ENCODE measurements around the gene ARID1B. TPM values are rescaled to one million over a fixed set of nuclear protein-coding genes. Genes with fewer than 3 reads are reported as not detected.
A peak's percentile ranks its signal among the peaks of the same experiment; 100 is the strongest.

ARID1B gene
- total RNA-seq, 6 experiments from 2014 or later, result 23.2 to 35.3 (median 30.7) TPM

- intact Hi-C loops (cut with DNase I), result loop anchor here in 1 of 2 donors (10.0 kb wide), 1 partner anchor 152 kb away; no protein-coding TSS in a partner anchor
- H3K27me3 ChIP-seq, result no peaks in the 10 kb centered on the region
- no peaks in the 10 kb centered on the region for H3K9me3 ChIP-seq
- no peak for DNase-seq
- WGBS (ENCODE audit: insufficient coverage, low coverage, low lambda C conversion rate, missing lambda C conversion rate), result 40% methylated on average over 4 of the region's 4 CpGs
- TF ChIP-seq POLR2A (IDR thresholded peaks at IDR 0.05), result no peak
- no peak for TF ChIP-seq CTCF (IDR thresholded peaks at IDR 0.05)
- ATAC-seq, result no peak
- peak overlapping the region in 2 of 3 donors; percentile 62 to 73 for H3K27ac ChIP-seq
- H3K4me3 ChIP-seq, result peak overlapping the region; percentile 21 to 48 (median 41)
- H3K4me1 ChIP-seq, result peaks cover 0 to 15% (median 6%) of the 10 kb centered on the region in 4 donors
- no peaks in the 10 kb centered on the region for H3K36me3 ChIP-seq
These were observed 255.7 kb downstream of the ARID1B start for GRCh38 chr6:157032923-157033322.

- Histone ChIP-seq H3K9me3 (no peaks in the 10 kb centered on the region), H3K4me1 (peaks cover 0 to 15% (median 6%) of the 10 kb centered on the region in 4 donors), H3K4me3 (peak overlapping the region; percentile 21 to 48 (median 41)), H3K27ac (peak overlapping the region; percentile 62 to 73 (median 72)), H3K36me3 (no peaks in the 10 kb centered on the region), H3K27me3 (no peaks in the 10 kb centered on the region)
- DNase-seq (no peak), ATAC-seq (peak; percentile 52 to 62 (median 59))
- no peak for TF ChIP-seq CTCF (IDR thresholded peaks at IDR 0.05)
- TF ChIP-seq POLR2A (IDR thresholded peaks at IDR 0.05), result no peak
- WGBS (ENCODE audit: insufficient coverage, low coverage, low lambda C conversion rate, missing lambda C conversion rate), result under 1% methylated on average over 5 of the region's 5 CpGs
- intact Hi-C loops (cut with DNase I), result loop anchor here in 1 of 2 donors (10.0 kb wide), 1 partner anchor 151 kb away; no protein-coding TSS in a partner anchor
These were observed 256.4 kb downstream of the ARID1B start for GRCh38 chr6:157033428-157034140.

- intact Hi-C loops (cut with DNase I), result loop anchor here in 1 of 2 donors (10.0 kb wide), 1 partner anchor 150 kb away; no protein-coding TSS in a partner anchor
- no peaks in the 10 kb centered on the region for H3K36me3 ChIP-seq
- 15% methylated on average over 6 of the region's 6 CpGs for WGBS (ENCODE audit: insufficient coverage, low coverage, low lambda C conversion rate, missing lambda C conversion rate)
- peaks cover 0 to 15% (median 6%) of the 10 kb centered on the region in 4 donors for H3K4me1 ChIP-seq
- ATAC-seq (peak; percentile 80 to 84 (median 84)), DNase-seq (no peak)
- TF ChIP-seq CTCF (IDR thresholded peaks at IDR 0.05) (peak; percentile 64 to 69 (median 66)), POLR2A (IDR thresholded peaks at IDR 0.05) (no peak)
- H3K27ac ChIP-seq, result peak overlapping the region in 2 of 3 donors; percentile 62 to 73
- no peaks in the 10 kb centered on the region for H3K27me3 ChIP-seq
- H3K9me3 ChIP-seq, result no peaks in the 10 kb centered on the region
- H3K4me3 ChIP-seq, result no peak overlapping the region
These were observed 257.5 kb downstream of the ARID1B start for GRCh38 chr6:157034436-157035230.

GRCh38 chr6:157035546-157035945 is 258.4 kb downstream of the ARID1B start:
- ATAC-seq, result no peak
- Histone ChIP-seq H3K9me3 (no peaks in the 10 kb centered on the region), H3K27ac (no peak overlapping the region), H3K36me3 (no peaks in the 10 kb centered on the region), H3K4me3 (no peak overlapping the region), H3K4me1 (peaks cover 0 to 15% (median 6%) of the 10 kb centered on the region in 4 donors), H3K27me3 (no peaks in the 10 kb centered on the region)
- TF ChIP-seq POLR2A (IDR thresholded peaks at IDR 0.05), result no peak
- no peak for TF ChIP-seq CTCF (IDR thresholded peaks at IDR 0.05)
- WGBS (ENCODE audit: insufficient coverage, low coverage, low lambda C conversion rate, missing lambda C conversion rate), result 79% methylated on average over 2 of the region's 2 CpGs
- no peak for DNase-seq
- intact Hi-C loops (cut with DNase I), result loop anchor here in 1 of 2 donors (10.0 kb wide), 1 partner anchor 149 kb away; no protein-coding TSS in a partner anchor
